ENCODE results near the gene UNC119B.

Gene UNC119B

DNA sequence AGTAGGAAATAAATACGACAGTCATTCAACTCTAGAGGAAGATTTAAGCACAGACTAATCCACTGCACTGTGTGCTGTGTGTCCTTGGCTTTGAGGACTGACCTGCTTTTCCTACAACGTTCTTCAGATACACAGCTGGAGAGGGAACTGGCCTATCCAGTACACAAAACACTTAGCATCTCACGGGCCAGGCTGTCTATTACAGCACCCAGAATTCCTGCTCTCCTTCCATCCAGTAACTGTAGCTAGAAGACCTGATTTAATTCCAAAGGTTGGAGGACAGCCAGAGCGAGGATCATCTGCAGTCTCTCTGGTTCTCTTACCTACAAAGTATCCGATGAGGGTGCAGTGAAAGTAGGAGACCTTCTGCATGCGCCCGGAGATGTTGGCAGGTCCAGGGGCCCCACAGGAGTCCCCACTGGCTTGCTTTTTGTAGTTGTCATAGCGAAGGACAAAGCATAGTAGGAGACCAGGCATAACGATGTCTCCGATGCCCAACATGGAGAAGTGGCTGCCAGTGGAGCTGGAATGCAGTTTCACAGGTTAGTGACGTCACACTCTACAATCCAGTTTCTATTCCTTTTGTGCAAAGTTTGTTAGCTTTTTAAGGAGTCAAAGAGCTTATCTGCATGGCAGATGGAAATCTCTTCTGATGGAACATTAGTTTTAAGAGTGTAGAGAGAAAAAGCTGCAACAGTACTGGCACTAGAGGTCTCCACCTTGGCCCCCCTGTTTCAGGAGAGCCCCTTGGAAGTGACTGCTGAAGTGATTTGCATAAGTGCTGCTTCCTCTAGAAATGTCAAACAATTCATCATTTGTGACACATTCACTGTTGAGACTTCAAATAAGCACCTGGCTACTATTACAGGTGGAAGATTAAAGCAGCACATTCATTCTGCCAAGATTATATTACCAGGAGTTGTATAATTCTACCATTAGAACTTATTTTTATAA lies 57.1 kb downstream of the UNC119B start:
- no peak for DNase-seq (ENCODE audit: low read depth)

- DNase-seq (ENCODE audit: low read depth): no peak
Measured at GRCh38 chr12:120771097-120771496, 60.8 kb downstream of the UNC119B start.
